HepG2 (cell line): Measurements from ENCODE around the gene RNH1.

Experiments
- FOXJ3 ChIP-seq: sonication (generic); formaldehyde crosslinking; IDR thresholded peaks from 2 replicates; pipeline ENCODE4 v1.4.0; 2020; ENCODE audit warnings: missing genetic modification reagents, mild to moderate bottlenecking, borderline replicate concordance
- GTF2F1 ChIP-seq: fragments of 150-350 bp; IDR thresholded peaks from 2 replicates; pipeline ENCODE4 v1.6.1; 2014; ENCODE audit warnings: low read length
- HNF4G ChIP-seq, 2 experiments: sonication (generic) in 1 of 2; formaldehyde crosslinking in 1 of 2; IDR thresholded peaks; 2 replicates each; pipeline versions ENCODE4 v1.4.0 to v1.6.1; 2011 to 2020; ENCODE audit warnings: borderline replicate concordance in 2 of 2, low read depth in 2 of 2, mild to moderate bottlenecking in 2 of 2, low read length in 1 of 2, missing genetic modification reagents in 1 of 2, moderate library complexity in 1 of 2
- HNRNPK ChIP-seq: fragments of 200-400 bp; formaldehyde crosslinking; IDR thresholded peaks from 2 replicates; pipeline ENCODE4 v1.6.1; 2018; ENCODE audit warnings: low read length, low read depth, moderate library complexity, mild to moderate bottlenecking; ENCODE audit not compliant: poor library complexity, severe bottlenecking
- NCOA5 ChIP-seq: sonication (generic); formaldehyde crosslinking; IDR thresholded peaks from 2 replicates; pipeline ENCODE4 v1.4.0; 2020; ENCODE audit warnings: missing genetic modification reagents
- NR2F2 ChIP-seq: IDR thresholded peaks from 2 replicates; pipeline ENCODE4 v1.6.1; 2012; ENCODE audit warnings: low read depth, inconsistent platforms, borderline replicate concordance
- SAFB2 ChIP-seq: sonication (generic); formaldehyde crosslinking; IDR thresholded peaks from 2 replicates; pipeline ENCODE4 v1.5.1; 2020; ENCODE audit warnings: missing genetic modification reagents, low read depth, mild to moderate bottlenecking, borderline replicate concordance
- SP2 ChIP-seq: sonication (generic); formaldehyde crosslinking; IDR thresholded peaks from 2 replicates; pipeline ENCODE4 v1.5.1; 2020; ENCODE audit warnings: mild to moderate bottlenecking, missing genetic modification reagents
- ZNF7 ChIP-seq: IDR thresholded peaks from 2 replicates; pipeline ENCODE4 v1.6.1; 2016; ENCODE audit warnings: missing biosample characterization, missing genetic modification reagents
- ZNF709 ChIP-seq: sonication (generic); formaldehyde crosslinking; IDR thresholded peaks from 2 replicates; pipeline ENCODE4 v1.5.0; 2020; ENCODE audit warnings: mild to moderate bottlenecking, missing genetic modification reagents
- TF ChIP-seq, protein P1 (sequence below): sonication (generic); formaldehyde crosslinking; IDR thresholded peaks from 2 replicates; pipeline ENCODE4 v1.5.0; 2020; ENCODE audit warnings: mild to moderate bottlenecking, missing genetic modification reagents, moderate library complexity
- TF ChIP-seq, protein P2 (sequence below): sonication (generic); formaldehyde crosslinking; IDR thresholded peaks from 2 replicates; pipeline ENCODE4 v1.8.0; 2022; ENCODE audit warnings: mild to moderate bottlenecking, missing genetic modification reagents; ENCODE audit not compliant: insufficient replicate concordance
- TF ChIP-seq, protein P3 (sequence below): sonication (generic); formaldehyde crosslinking; IDR thresholded peaks from 2 replicates; pipeline ENCODE4 v1.4.0; 2020; ENCODE audit warnings: missing genetic modification reagents

DNA sequence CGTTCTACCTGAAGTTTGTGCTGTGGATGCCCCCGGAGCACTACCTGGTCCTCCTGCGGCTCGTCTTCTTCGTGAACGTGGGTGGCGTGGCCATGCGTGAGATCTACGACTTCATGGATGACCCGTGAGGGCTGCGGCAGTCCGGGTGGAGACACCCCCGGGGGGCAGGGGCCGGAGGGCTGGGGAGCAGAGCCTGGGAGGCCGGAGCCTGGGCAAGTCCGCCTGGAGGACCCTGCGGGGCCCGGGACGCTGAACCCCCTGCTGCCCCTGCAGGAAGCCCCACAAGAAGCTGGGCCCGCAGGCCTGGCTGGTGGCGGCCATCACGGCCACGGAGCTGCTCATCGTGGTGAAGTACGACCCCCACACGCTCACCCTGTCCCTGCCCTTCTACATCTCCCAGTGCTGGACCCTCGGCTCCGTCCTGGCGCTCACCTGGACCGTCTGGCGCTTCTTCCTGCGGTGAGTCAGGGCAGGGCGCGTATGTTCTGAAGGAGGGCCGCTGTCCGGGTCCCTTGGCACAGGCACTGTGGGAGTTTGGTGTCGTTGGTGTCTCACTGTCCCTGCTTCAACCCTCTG lies 17.3 kb downstream of the RNH1 start:
- TF ChIP-seq NR2F2: no peak
- TF ChIP-seq ZNF709 (CRISPR knock-in tag): no peak
- TF ChIP-seq, protein P1, sequence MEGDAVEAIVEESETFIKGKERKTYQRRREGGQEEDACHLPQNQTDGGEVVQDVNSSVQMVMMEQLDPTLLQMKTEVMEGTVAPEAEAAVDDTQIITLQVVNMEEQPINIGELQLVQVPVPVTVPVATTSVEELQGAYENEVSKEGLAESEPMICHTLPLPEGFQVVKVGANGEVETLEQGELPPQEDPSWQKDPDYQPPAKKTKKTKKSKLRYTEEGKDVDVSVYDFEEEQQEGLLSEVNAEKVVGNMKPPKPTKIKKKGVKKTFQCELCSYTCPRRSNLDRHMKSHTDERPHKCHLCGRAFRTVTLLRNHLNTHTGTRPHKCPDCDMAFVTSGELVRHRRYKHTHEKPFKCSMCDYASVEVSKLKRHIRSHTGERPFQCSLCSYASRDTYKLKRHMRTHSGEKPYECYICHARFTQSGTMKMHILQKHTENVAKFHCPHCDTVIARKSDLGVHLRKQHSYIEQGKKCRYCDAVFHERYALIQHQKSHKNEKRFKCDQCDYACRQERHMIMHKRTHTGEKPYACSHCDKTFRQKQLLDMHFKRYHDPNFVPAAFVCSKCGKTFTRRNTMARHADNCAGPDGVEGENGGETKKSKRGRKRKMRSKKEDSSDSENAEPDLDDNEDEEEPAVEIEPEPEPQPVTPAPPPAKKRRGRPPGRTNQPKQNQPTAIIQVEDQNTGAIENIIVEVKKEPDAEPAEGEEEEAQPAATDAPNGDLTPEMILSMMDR (CRISPR knock-in tag): no peak
- TF ChIP-seq FOXJ3 (CRISPR knock-in tag): no peak
- no peak for TF ChIP-seq ZNF7 (CRISPR knock-in tag)
- TF ChIP-seq NCOA5 (CRISPR knock-in tag): no peak
- no peak for TF ChIP-seq HNRNPK
- no peak for TF ChIP-seq GTF2F1
- TF ChIP-seq HNF4G (IDR thresholded peaks at IDR 0.05; ENCODE audit: borderline replicate concordance, low read depth, low read length): no peak
- TF ChIP-seq HNF4G (CRISPR knock-in tag; IDR thresholded peaks at IDR 0.05; ENCODE audit: borderline replicate concordance, low read depth): no peak
- TF ChIP-seq, protein P2, sequence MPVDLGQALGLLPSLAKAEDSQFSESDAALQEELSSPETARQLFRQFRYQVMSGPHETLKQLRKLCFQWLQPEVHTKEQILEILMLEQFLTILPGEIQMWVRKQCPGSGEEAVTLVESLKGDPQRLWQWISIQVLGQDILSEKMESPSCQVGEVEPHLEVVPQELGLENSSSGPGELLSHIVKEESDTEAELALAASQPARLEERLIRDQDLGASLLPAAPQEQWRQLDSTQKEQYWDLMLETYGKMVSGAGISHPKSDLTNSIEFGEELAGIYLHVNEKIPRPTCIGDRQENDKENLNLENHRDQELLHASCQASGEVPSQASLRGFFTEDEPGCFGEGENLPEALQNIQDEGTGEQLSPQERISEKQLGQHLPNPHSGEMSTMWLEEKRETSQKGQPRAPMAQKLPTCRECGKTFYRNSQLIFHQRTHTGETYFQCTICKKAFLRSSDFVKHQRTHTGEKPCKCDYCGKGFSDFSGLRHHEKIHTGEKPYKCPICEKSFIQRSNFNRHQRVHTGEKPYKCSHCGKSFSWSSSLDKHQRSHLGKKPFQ (CRISPR knock-in tag): no peak
- TF ChIP-seq SP2 (CRISPR knock-in tag): no peak
- TF ChIP-seq, protein P3, sequence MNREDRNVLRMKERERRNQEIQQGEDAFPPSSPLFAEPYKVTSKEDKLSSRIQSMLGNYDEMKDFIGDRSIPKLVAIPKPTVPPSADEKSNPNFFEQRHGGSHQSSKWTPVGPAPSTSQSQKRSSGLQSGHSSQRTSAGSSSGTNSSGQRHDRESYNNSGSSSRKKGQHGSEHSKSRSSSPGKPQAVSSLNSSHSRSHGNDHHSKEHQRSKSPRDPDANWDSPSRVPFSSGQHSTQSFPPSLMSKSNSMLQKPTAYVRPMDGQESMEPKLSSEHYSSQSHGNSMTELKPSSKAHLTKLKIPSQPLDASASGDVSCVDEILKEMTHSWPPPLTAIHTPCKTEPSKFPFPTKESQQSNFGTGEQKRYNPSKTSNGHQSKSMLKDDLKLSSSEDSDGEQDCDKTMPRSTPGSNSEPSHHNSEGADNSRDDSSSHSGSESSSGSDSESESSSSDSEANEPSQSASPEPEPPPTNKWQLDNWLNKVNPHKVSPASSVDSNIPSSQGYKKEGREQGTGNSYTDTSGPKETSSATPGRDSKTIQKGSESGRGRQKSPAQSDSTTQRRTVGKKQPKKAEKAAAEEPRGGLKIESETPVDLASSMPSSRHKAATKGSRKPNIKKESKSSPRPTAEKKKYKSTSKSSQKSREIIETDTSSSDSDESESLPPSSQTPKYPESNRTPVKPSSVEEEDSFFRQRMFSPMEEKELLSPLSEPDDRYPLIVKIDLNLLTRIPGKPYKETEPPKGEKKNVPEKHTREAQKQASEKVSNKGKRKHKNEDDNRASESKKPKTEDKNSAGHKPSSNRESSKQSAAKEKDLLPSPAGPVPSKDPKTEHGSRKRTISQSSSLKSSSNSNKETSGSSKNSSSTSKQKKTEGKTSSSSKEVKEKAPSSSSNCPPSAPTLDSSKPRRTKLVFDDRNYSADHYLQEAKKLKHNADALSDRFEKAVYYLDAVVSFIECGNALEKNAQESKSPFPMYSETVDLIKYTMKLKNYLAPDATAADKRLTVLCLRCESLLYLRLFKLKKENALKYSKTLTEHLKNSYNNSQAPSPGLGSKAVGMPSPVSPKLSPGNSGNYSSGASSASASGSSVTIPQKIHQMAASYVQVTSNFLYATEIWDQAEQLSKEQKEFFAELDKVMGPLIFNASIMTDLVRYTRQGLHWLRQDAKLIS (CRISPR knock-in tag): no peak
- no peak for TF ChIP-seq SAFB2 (CRISPR knock-in tag)
